Myocyte (in vitro differentiated cells): Measurements from ENCODE around the gene RAD52. TPM values are rescaled to one million over a fixed set of nuclear protein-coding genes. Genes with fewer than 3 reads are reported as not detected.
A peak's percentile ranks its signal among the peaks of the same experiment; 100 is the strongest.

Source experiments
- DNase-seq: peaks from one replicate; pipeline ENCODE4 v3.0.0-alpha.2; 2012; ENCODE audit warnings: low read depth
- total RNA-seq: library from RNA; depleted of rRNA; stranded (reverse); fragments of >200 nt; gene quantifications from 2 replicates; pipeline ENCODE4 v1.2.3, GENCODE V29; 2014

The RAD52 gene
- total RNA-seq, 1 donor from 2014 or later = 19.3 TPM

- DNase-seq = peak; percentile 67
Measured at GRCh38 chr12:873954-874353, 75.5 kb downstream of the RAD52 start.

- DNase-seq = no peak
Measured at GRCh38 chr12:870378-870777, 79.1 kb downstream of the RAD52 start.

GRCh38 chr12:868722-869121 is 80.8 kb downstream of the RAD52 start:
- DNase-seq = no peak

- no peak for DNase-seq
Measured at GRCh38 chr12:867905-868304, 81.6 kb downstream of the RAD52 start.

- no peak for DNase-seq
Measured at GRCh38 chr12:865614-866013, 83.9 kb downstream of the RAD52 start.

GRCh38 chr12:863285-863684 is 86.2 kb downstream of the RAD52 start:
- no peak for DNase-seq

GRCh38 chr12:862303-862911 is 87.1 kb downstream of the RAD52 start:
- DNase-seq = no peak

Other genes starting within 250 kb of the RAD52 start
- 95.2 and 104 TPM in 2 replicates for gene WNK1, start 197.1 kb downstream of the RAD52 start, total RNA-seq
- gene ERC1, start 41.5 kb upstream of the RAD52 start, total RNA-seq = 17.2 and 21.7 TPM in 2 replicates